Neuron (in vitro differentiated cells): ENCODE results near the gene SGK2.

ENCODE experiments used
- H2AFZ ChIP-seq: one replicate; pipeline ENCODE4 v1.6.1; 2013; ENCODE audit warnings: low read depth, mild to moderate bottlenecking, inconsistent platforms, low read length, moderate library complexity
- H3K27me3 ChIP-seq: one replicate; pipeline ENCODE4 v1.6.1; 2013; ENCODE audit warnings: low read length; ENCODE audit not compliant: insufficient read depth
- H3K36me3 ChIP-seq: one replicate; pipeline ENCODE4 v1.6.1; 2013; ENCODE audit warnings: low read length; ENCODE audit not compliant: insufficient read depth
- H3K4me1 ChIP-seq: one replicate; pipeline ENCODE4 v1.6.1; 2013; ENCODE audit warnings: low read length; ENCODE audit not compliant: insufficient read depth
- H3K4me3 ChIP-seq: 2 replicates; pipeline ENCODE4 v1.5.1; 2013; ENCODE audit warnings: mild to moderate bottlenecking, low read length, moderate library complexity
- H3K9me3 ChIP-seq: one replicate; pipeline ENCODE4 v1.6.1; 2013; ENCODE audit warnings: low read length

SGK2 gene

GRCh38 chr20:43539975-43540672 is 18.7 kb upstream of the SGK2 start:
- H3K4me1 ChIP-seq = no peaks in the 10 kb centered on the region
- no peak overlapping the region for H3K4me3 ChIP-seq
- H3K27me3 ChIP-seq = no peaks in the 10 kb centered on the region
- no peak overlapping the region for H2AFZ ChIP-seq
- H3K9me3 ChIP-seq = no peaks in the 10 kb centered on the region
- peaks cover 9% of the 10 kb centered on the region for H3K36me3 ChIP-seq

DNA sequence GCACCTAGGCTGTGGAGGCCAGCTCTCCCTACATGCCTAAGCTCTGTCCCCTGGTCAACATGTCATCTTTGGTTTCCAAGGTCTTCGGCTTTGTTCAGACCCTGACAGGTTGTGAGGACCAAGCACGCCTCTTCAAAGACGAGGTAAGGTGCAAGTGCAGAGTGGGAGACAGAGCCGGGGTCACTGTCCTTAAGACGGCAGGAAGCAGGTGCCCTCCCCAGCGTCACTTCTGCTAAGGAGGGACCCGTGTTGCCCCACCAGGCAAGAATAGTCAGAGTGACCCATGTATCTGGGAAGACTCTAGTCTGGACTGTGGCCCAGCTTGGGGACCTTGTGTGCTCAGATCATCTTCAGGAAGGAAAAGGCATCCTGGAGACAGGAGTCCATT is 18.2 kb upstream of the SGK2 start:
- Histone ChIP-seq H3K27me3 (no peaks in the 10 kb centered on the region), H3K36me3 (peaks cover 9% of the 10 kb centered on the region), H3K9me3 (no peaks in the 10 kb centered on the region), H2AFZ (no peak overlapping the region), H3K4me1 (no peaks in the 10 kb centered on the region), H3K4me3 (no peak overlapping the region)

- no peaks in the 10 kb centered on the region for H3K27me3 ChIP-seq
- H3K36me3 ChIP-seq = peaks cover 9% of the 10 kb centered on the region
- no peak overlapping the region for H2AFZ ChIP-seq
- peaks cover 4% of the 10 kb centered on the region for H3K9me3 ChIP-seq
- H3K4me3 ChIP-seq = no peak overlapping the region
- H3K4me1 ChIP-seq = no peaks in the 10 kb centered on the region
Measured at GRCh38 chr20:43541214-43541613, 17.6 kb upstream of the SGK2 start.

DNA sequence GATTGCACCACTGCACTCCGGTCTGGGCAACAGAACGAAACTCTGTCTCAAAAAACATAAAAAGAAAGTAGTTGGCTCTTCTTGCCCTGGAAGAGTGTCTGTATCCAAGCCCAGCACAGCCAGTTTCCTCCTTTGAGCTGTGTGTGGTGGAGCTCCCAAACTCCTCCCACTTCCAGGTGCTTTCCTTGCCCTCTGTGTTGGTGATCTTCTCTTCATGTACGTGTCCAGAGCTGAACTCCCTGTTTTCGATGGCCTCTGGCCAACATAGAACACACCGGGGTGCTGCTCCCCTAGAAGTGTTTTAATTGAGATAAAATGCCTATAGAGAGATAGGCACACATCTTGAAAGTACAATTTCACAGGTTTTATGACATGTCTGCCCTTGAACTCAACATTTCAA is 16.7 kb upstream of the SGK2 start:
- no peak overlapping the region for H3K4me3 ChIP-seq
- no peaks in the 10 kb centered on the region for H3K4me1 ChIP-seq
- H2AFZ ChIP-seq = no peak overlapping the region
- H3K9me3 ChIP-seq = peaks cover 4% of the 10 kb centered on the region
- peaks cover 9% of the 10 kb centered on the region for H3K36me3 ChIP-seq
- H3K27me3 ChIP-seq = no peaks in the 10 kb centered on the region

GRCh38 chr20:43542674-43543073 is 16.2 kb upstream of the SGK2 start:
- Histone ChIP-seq H3K9me3 (peaks cover 4% of the 10 kb centered on the region), H3K27me3 (no peaks in the 10 kb centered on the region), H2AFZ (no peak overlapping the region), H3K4me1 (no peaks in the 10 kb centered on the region), H3K36me3 (peaks cover 9% of the 10 kb centered on the region), H3K4me3 (no peak overlapping the region)

GRCh38 chr20:43543138-43543537 is 15.7 kb upstream of the SGK2 start:
- Histone ChIP-seq H3K9me3 (peaks cover 4% of the 10 kb centered on the region), H3K36me3 (peaks cover 12% of the 10 kb centered on the region), H3K4me1 (no peaks in the 10 kb centered on the region), H3K4me3 (no peak overlapping the region), H3K27me3 (no peaks in the 10 kb centered on the region), H2AFZ (no peak overlapping the region)

DNA sequence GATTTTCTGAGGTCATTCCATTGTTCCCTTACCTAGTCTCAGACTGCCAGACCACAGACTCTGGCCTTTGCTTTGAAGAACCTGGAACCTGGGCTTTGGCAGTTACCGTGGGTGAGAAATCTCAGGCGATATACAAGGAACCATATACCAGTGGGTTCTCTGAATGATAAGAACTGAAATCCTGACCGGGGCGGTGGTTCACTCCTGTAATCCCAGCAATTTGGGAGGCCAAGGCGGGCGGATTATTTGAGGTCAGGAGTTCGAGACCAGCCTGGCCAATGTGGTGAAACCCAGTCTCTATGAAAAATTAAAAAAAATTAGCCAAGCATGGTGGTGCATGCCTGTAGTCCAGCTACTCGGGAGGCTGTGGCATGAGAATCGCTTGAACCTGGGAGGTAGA is 14.3 kb upstream of the SGK2 start:
- H3K4me1 ChIP-seq = no peaks in the 10 kb centered on the region
- no peak overlapping the region for H2AFZ ChIP-seq
- no peaks in the 10 kb centered on the region for H3K27me3 ChIP-seq
- H3K9me3 ChIP-seq = peaks cover 4% of the 10 kb centered on the region
- no peak overlapping the region for H3K4me3 ChIP-seq
- peaks cover 13% of the 10 kb centered on the region for H3K36me3 ChIP-seq

DNA sequence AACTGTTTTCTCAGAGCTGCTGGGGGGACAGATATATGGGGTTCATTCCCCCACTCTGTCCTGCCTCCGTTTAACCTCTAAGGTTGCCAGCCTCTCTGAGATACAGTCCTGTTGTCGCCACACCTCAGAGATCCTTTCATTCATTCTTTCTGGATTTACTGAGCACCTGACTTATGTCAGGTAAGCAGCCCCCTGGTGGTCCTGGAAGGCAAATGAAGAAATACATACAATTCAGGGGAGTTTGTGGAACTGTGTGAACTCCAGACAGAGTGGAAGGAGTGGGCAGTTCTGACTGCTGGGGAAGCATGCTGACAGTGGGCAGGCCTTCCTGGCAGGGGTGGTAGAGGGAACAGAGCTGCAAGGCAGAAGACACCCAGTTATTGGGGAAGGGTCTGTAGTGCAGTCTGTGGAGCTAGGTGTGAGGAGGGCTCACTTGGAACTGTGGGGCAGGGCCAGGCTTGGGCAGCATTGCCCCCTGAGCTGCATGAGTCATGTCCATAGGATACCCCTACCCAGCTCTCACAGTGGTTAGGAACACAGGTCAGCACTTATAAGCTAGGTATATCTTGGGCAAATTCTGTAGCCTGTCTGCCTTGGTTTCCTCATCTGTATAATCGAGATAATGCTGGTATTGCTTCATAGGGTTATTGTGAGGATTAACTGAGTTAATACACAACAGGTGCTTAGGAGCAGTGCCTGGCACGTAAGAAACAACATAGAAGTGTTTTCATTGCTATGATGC is 12.8 kb upstream of the SGK2 start:
- Histone ChIP-seq H3K4me3 (no peak overlapping the region), H2AFZ (no peak overlapping the region), H3K27me3 (no peaks in the 10 kb centered on the region), H3K9me3 (peaks cover 4% of the 10 kb centered on the region), H3K36me3 (peaks cover 8% of the 10 kb centered on the region), H3K4me1 (no peaks in the 10 kb centered on the region)

GRCh38 chr20:43548273-43548880 is 10.4 kb upstream of the SGK2 start:
- Histone ChIP-seq H3K4me1 (no peaks in the 10 kb centered on the region), H3K4me3 (no peak overlapping the region), H3K36me3 (peaks cover 8% of the 10 kb centered on the region), H3K9me3 (peaks cover 4% of the 10 kb centered on the region), H3K27me3 (peaks cover 2% of the 10 kb centered on the region), H2AFZ (no peak overlapping the region)

DNA sequence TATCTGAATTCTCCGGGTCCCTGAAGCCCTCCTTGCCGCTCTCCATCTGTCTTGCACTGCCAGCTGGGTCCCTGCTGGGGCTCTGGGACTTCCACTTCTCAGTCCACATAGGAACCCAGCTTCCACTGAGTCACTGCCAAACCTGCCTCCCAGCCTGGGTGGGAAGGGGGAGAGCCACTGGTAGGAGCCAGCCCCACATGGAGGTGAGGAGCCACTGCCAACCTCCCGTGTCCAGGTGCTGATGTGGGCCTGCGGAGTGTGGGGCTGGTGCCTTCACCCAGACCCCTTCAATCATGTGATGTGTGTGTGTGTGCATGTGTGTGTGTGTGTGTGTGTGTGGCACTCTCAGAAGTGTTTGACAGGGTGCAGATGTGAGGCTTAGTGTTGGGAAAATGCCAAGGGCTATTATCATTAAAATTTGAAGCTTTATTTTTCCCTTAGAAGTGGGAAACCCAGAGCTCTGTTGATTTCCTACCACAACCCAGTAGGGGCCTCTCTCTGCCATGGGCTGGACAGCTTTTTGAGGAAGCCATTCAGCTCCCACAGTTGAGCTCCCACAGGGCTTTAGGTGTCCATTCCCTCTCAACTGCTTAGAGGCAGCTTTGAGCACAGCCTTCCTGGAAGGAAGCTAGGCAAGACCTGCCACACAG is 9.3 kb upstream of the SGK2 start:
- no peak overlapping the region for H3K4me3 ChIP-seq
- H3K36me3 ChIP-seq = peaks cover 4% of the 10 kb centered on the region
- no peak overlapping the region for H2AFZ ChIP-seq
- no peaks in the 10 kb centered on the region for H3K4me1 ChIP-seq
- H3K9me3 ChIP-seq = peaks cover 4% of the 10 kb centered on the region
- peaks cover 2% of the 10 kb centered on the region for H3K27me3 ChIP-seq

- no peak overlapping the region for H3K4me3 ChIP-seq
- H3K36me3 ChIP-seq = peaks cover 4% of the 10 kb centered on the region
- H3K27me3 ChIP-seq = peaks cover 2% of the 10 kb centered on the region
- no peaks in the 10 kb centered on the region for H3K4me1 ChIP-seq
- H2AFZ ChIP-seq = no peak overlapping the region
- H3K9me3 ChIP-seq = peaks cover 4% of the 10 kb centered on the region
Measured at GRCh38 chr20:43550456-43550855, 8.4 kb upstream of the SGK2 start.

GRCh38 chr20:43554369-43554768 is 4.5 kb upstream of the SGK2 start:
- H3K9me3 ChIP-seq = no peaks in the 10 kb centered on the region
- no peaks in the 10 kb centered on the region for H3K36me3 ChIP-seq
- peaks cover 2% of the 10 kb centered on the region for H3K27me3 ChIP-seq
- no peaks in the 10 kb centered on the region for H3K4me1 ChIP-seq
- H2AFZ ChIP-seq = no peak overlapping the region
- no peak overlapping the region for H3K4me3 ChIP-seq
